Fibroblast of lung (primary cell): ENCODE measurements around the gene KIF2A. TPM values are rescaled to one million over a fixed set of nuclear protein-coding genes. Genes with fewer than 3 reads are reported as not detected.

ENCODE experiments used
- DNase-seq, 2 donors: peaks; one replicate each; pipeline versions ENCODE4 v3.0.0 to v3.0.0-alpha.2; 2010; ENCODE audit warnings: low read depth in 2 of 2
- H2AFZ ChIP-seq: 2 replicates; pipeline ENCODE4 v1.5.1; 2012; ENCODE audit warnings: low read length, control low read depth, inconsistent platforms
- H3K27ac ChIP-seq: 2 replicates; pipeline ENCODE4 v1.5.1; 2011; ENCODE audit warnings: low read length, control low read depth; ENCODE audit not compliant: insufficient read depth
- H3K27me3 ChIP-seq: 2 replicates; pipeline ENCODE4 v1.5.1; 2011; ENCODE audit warnings: mild to moderate bottlenecking, low read length; ENCODE audit not compliant: control insufficient read depth, insufficient read depth
- H3K36me3 ChIP-seq: 2 replicates; pipeline ENCODE4 v1.5.1; 2011; ENCODE audit warnings: low read length; ENCODE audit not compliant: control insufficient read depth, insufficient read depth
- H3K4me1 ChIP-seq: 2 replicates; pipeline ENCODE4 v1.5.1; 2011; ENCODE audit warnings: low read length; ENCODE audit not compliant: control insufficient read depth, insufficient read depth; ENCODE audit errors: extremely low read depth
- H3K4me2 ChIP-seq: 2 replicates; pipeline ENCODE4 v1.5.1; 2011; ENCODE audit warnings: low read length, control low read depth; ENCODE audit not compliant: insufficient read depth; ENCODE audit errors: extremely low read depth
- H3K4me3 ChIP-seq, 4 experiments: fragments of 200-600 bp in 1 of 4; sonication (generic) in 1 of 4; replicated peaks in 1 of 4; 2 replicates each; pipeline ENCODE4 v1.5.1; 2011 to 2016; ENCODE audit warnings: low read length in 4 of 4, low read depth in 3 of 4, mild to moderate bottlenecking in 3 of 4, control low read depth in 2 of 4, inconsistent platforms in 1 of 4, mixed read lengths in 1 of 4; ENCODE audit not compliant: insufficient read depth in 1 of 4; ENCODE audit errors: control extremely low read depth in 1 of 4
- H3K79me2 ChIP-seq: 2 replicates; pipeline ENCODE4 v1.5.1; 2012; ENCODE audit warnings: mild to moderate bottlenecking, low read length, inconsistent platforms; ENCODE audit not compliant: control insufficient read depth, insufficient read depth
- H3K9ac ChIP-seq: 2 replicates; pipeline ENCODE4 v1.5.1; 2011; ENCODE audit warnings: mild to moderate bottlenecking, low read length, control low read depth; ENCODE audit not compliant: insufficient read depth
- H3K9me3 ChIP-seq: 2 replicates; pipeline ENCODE4 v1.5.1; 2012; ENCODE audit warnings: low read depth, low read length; ENCODE audit not compliant: control insufficient read depth, insufficient read depth
- H4K20me1 ChIP-seq: 2 replicates; pipeline ENCODE4 v1.5.1; 2011; ENCODE audit warnings: low read length; ENCODE audit not compliant: control insufficient read depth, insufficient read depth; ENCODE audit errors: extremely low read depth
- CTCF ChIP-seq, 2 donors: IDR thresholded peaks in 1 of 2; conservative IDR thresholded peaks in 1 of 2; 1 replicate in 1 of 2; 2 replicates in 1 of 2; pipeline ENCODE4 v1.5.1; 2011 to 2012; ENCODE audit warnings: low read length in 2 of 2, control low read depth in 1 of 2, inconsistent platforms in 1 of 2, low read depth in 1 of 2, mild to moderate bottlenecking in 1 of 2
- EZH2 ChIP-seq: IDR thresholded peaks from 2 replicates; pipeline ENCODE4 v1.5.1; 2012; ENCODE audit warnings: low read length, control low read depth, mild to moderate bottlenecking; ENCODE audit errors: missing control alignments
- polyA plus RNA-seq, 2 donors: library from polyadenylated mRNA; depleted of rRNA in 1 of 2; stranded (reverse) in 1 of 2; unstranded in 1 of 2; fragments of >200 nt; gene quantifications; 2 replicates each; pipeline ENCODE4 v1.2.1, GENCODE V29; 2011 to 2012; ENCODE audit warnings: missing spikeins in 1 of 2
- total RNA-seq: library from RNA; depleted of rRNA; stranded (reverse); fragments of >200 nt; gene quantifications from 2 replicates; pipeline ENCODE4 v1.2.1, GENCODE V29; 2014

The KIF2A gene
- total and polyA plus RNA-seq, 2 donors (not counting 1 experiment from before 2014, with no cell fraction given), result 43.7 to 59.3 TPM

- no peak overlapping the region for H3K4me3 ChIP-seq
- H4K20me1 ChIP-seq, result no peaks in the 10 kb centered on the region
- H3K4me1 ChIP-seq, result no peaks in the 10 kb centered on the region
- H3K79me2 ChIP-seq, result no peaks in the 10 kb centered on the region
- H3K27me3 ChIP-seq, result no peaks in the 10 kb centered on the region
- no peak overlapping the region for H2AFZ ChIP-seq
- H3K4me2 ChIP-seq, result no peak overlapping the region
- H3K9ac ChIP-seq, result no peak overlapping the region
- H3K36me3 ChIP-seq, result no peaks in the 10 kb centered on the region
- TF ChIP-seq EZH2, result no peak
- no peak for TF ChIP-seq CTCF (conservative IDR thresholded peaks at IDR 0.05 in 1 of 2, IDR thresholded peaks at IDR 0.05 in 1 of 2; ENCODE audit: low read depth in 1 of 2, low read length in 2 of 2)
- DNase-seq, result no peak
- no peaks in the 10 kb centered on the region for H3K9me3 ChIP-seq
- H3K27ac ChIP-seq, result no peak overlapping the region
Observed at GRCh38 chr5:62265648-62266112, 40.3 kb upstream of the KIF2A start.

DNA sequence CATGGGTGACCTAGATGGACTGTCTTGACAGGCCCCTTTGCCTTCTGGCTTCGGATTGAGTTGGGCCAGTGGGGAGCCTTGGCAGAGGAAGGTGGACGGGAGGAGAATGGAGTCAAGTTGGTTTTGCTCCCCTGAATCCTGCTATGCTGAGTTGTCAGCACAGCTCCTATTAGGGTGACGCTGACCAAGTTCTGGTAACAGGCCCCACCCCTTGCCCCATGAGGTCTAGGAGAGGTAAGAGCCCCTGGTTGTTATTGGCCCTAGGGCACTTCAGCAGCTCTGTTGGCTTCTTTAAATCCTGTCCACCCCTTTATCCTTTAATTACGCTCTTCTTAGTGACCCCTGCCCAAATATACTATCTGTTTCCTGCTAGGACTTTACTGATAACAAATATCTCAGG lies 39.4 kb upstream of the KIF2A start:
- Histone ChIP-seq H3K79me2 (no peaks in the 10 kb centered on the region), H3K27me3 (no peaks in the 10 kb centered on the region), H2AFZ (no peak overlapping the region), H3K9me3 (no peaks in the 10 kb centered on the region), H3K36me3 (no peaks in the 10 kb centered on the region), H3K4me3 (no peak overlapping the region), H3K4me2 (no peak overlapping the region), H4K20me1 (no peaks in the 10 kb centered on the region), H3K27ac (no peak overlapping the region), H3K4me1 (no peaks in the 10 kb centered on the region), H3K9ac (no peak overlapping the region)
- no peak for TF ChIP-seq EZH2
- TF ChIP-seq CTCF (conservative IDR thresholded peaks at IDR 0.05 in 1 of 2, IDR thresholded peaks at IDR 0.05 in 1 of 2; ENCODE audit: low read depth in 1 of 2, low read length in 2 of 2), result no peak
- no peak for DNase-seq

- Histone ChIP-seq H3K36me3 (no peaks in the 10 kb centered on the region), H3K4me2 (no peak overlapping the region), H3K27ac (no peak overlapping the region), H3K4me1 (no peaks in the 10 kb centered on the region), H2AFZ (no peak overlapping the region), H3K4me3 (no peak overlapping the region), H3K27me3 (no peaks in the 10 kb centered on the region), H3K9ac (no peak overlapping the region), H3K79me2 (no peaks in the 10 kb centered on the region), H4K20me1 (no peaks in the 10 kb centered on the region), H3K9me3 (no peaks in the 10 kb centered on the region)
- DNase-seq, result peak in 1 of 2 donors; percentile 47
- TF ChIP-seq CTCF (conservative IDR thresholded peaks at IDR 0.05 in 1 of 2, IDR thresholded peaks at IDR 0.05 in 1 of 2; ENCODE audit: low read depth in 1 of 2, low read length in 2 of 2) (no peak), EZH2 (no peak)
Observed at GRCh38 chr5:62268234-62268633, 37.8 kb upstream of the KIF2A start.
